GM18517 (cell line): ENCODE results near the gene NPHS1.

Source experiments
- ATAC-seq: cut with Tn5 transposase; IDR thresholded peaks from one replicate; pipeline ENCODE4 v1.9.1; 2021; ENCODE audit warnings: mild to moderate bottlenecking, moderate library complexity; ENCODE audit not compliant: unreplicated experiment

NPHS1 gene

GRCh38 chr19:35789978-35790944, 62.0 kb downstream of the NPHS1 start:
- ATAC-seq = no peak

- ATAC-seq = no peak
Observed at GRCh38 chr19:35789195-35789977, 62.9 kb downstream of the NPHS1 start.

GRCh38 chr19:35788205-35788960, 63.9 kb downstream of the NPHS1 start:
- no peak for ATAC-seq

GRCh38 chr19:35787227-35787799, 65.0 kb downstream of the NPHS1 start:
- ATAC-seq = no peak

- no peak for ATAC-seq
Observed at GRCh38 chr19:35786299-35787160, 65.8 kb downstream of the NPHS1 start.

- ATAC-seq = no peak
Observed at GRCh38 chr19:35785339-35785627, 67.0 kb downstream of the NPHS1 start.

- ATAC-seq = no peak
Observed at GRCh38 chr19:35784503-35785338, 67.6 kb downstream of the NPHS1 start.

- ATAC-seq = no peak
Observed at GRCh38 chr19:35783469-35784434, 68.6 kb downstream of the NPHS1 start.

- ATAC-seq = no peak
Observed at GRCh38 chr19:35782589-35782988, 69.7 kb downstream of the NPHS1 start.

GRCh38 chr19:35781650-35782049, 70.7 kb downstream of the NPHS1 start:
- ATAC-seq = no peak

- ATAC-seq = no peak
Observed at GRCh38 chr19:35780717-35781116, 71.6 kb downstream of the NPHS1 start.

GRCh38 chr19:35780058-35780457, 72.2 kb downstream of the NPHS1 start:
- no peak for ATAC-seq

GRCh38 chr19:35779033-35779432, 73.3 kb downstream of the NPHS1 start:
- ATAC-seq = no peak

GRCh38 chr19:35777961-35778360, 74.3 kb downstream of the NPHS1 start:
- no peak for ATAC-seq

- no peak for ATAC-seq
Observed at GRCh38 chr19:35777086-35777841, 75.0 kb downstream of the NPHS1 start.

- ATAC-seq = no peak
Observed at GRCh38 chr19:35776102-35776788, 76.1 kb downstream of the NPHS1 start.
